H1 (cell line): Measurements from ENCODE around the gene OXLD1. TPM values are rescaled to one million over a fixed set of nuclear protein-coding genes. Genes with fewer than 3 reads are reported as not detected.

ENCODE experiments used
- CTCF ChIA-PET: fragments of 300-600 bp; sonication (Branson Sonifier 250); formaldehyde crosslinking; loops from one replicate; lab custom pipeline; 2021; ENCODE audit not compliant: partially characterized antibody; lab: Charles Lee
- POLR2A ChIA-PET: fragments of 300-600 bp; sonication (Branson Sonifier 250); formaldehyde crosslinking; loops from one replicate; lab custom pipeline; 2021; ENCODE audit warnings: inconsistent platforms; ENCODE audit not compliant: partially characterized antibody; lab: Charles Lee
- DNase-seq, 2 experiments: peaks; one replicate each; pipeline versions ENCODE4 v3.0.0 to v3.0.0-alpha.2; 2010 to 2022; ENCODE audit warnings: low spot score in 2 of 2, low read depth in 1 of 2, mixed read lengths in 1 of 2
- FAIRE-seq: peaks from 2 replicates; lab custom pipeline; 2011; peaks lifted over from hg19 to GRCh38; lab: Jason Lieb, UNC
- H2AFZ ChIP-seq: 2 replicates; pipeline ENCODE4 v1.8.1; 2012; ENCODE audit warnings: low read length, inconsistent platforms
- H2AK5ac ChIP-seq: 2 replicates; pipeline ENCODE4 v1.6.1; 2013; ENCODE audit warnings: low read depth, low read length
- H2BK120ac ChIP-seq: replicated peaks from 2 replicates; pipeline ENCODE3; 2013; ENCODE audit warnings: low read depth, low read length, inconsistent platforms
- H2BK12ac ChIP-seq: 2 replicates; pipeline ENCODE4 v1.6.1; 2013; ENCODE audit warnings: low read depth, low read length
- H2BK15ac ChIP-seq: 2 replicates; pipeline ENCODE4 v1.6.1; 2013; ENCODE audit warnings: low read length
- H2BK20ac ChIP-seq: 2 replicates; pipeline ENCODE4 v1.6.1; 2013; ENCODE audit warnings: low read length
- H2BK5ac ChIP-seq: 2 replicates; pipeline ENCODE4 v1.6.1; 2013; ENCODE audit warnings: low read depth, low read length
- H3K14ac ChIP-seq: 2 replicates; pipeline ENCODE4 v1.6.1; 2013; ENCODE audit warnings: inconsistent platforms; ENCODE audit not compliant: insufficient read length
- H3K18ac ChIP-seq: 2 replicates; pipeline ENCODE4 v1.6.1; 2013; ENCODE audit warnings: low read length; ENCODE audit errors: extremely low read depth
- H3K23ac ChIP-seq: 2 replicates; pipeline ENCODE4 v1.6.1; 2013; ENCODE audit warnings: inconsistent platforms; ENCODE audit not compliant: insufficient read length
- H3K23me2 ChIP-seq: 2 replicates; pipeline ENCODE4 v1.6.1; 2013; ENCODE audit warnings: low read depth, low read length
- H3K27ac ChIP-seq: 2 replicates; pipeline ENCODE4 v1.6.1; 2011; ENCODE audit warnings: low read depth, low read length, inconsistent platforms
- H3K27me3 ChIP-seq, 4 experiments: replicated peaks in 1 of 4; 1 replicate in 1 of 4; 2 replicates in 3 of 4; pipeline versions ENCODE4 v1.6.1 to v1.8.1; 2011 to 2013; ENCODE audit warnings: low read length in 3 of 4, mild to moderate bottlenecking in 3 of 4, inconsistent platforms in 2 of 4, mixed read lengths in 2 of 4, moderate library complexity in 1 of 4; ENCODE audit not compliant: control insufficient read depth in 3 of 4, insufficient read depth in 3 of 4; ENCODE audit errors: extremely low read depth in 1 of 4
- H3K36me3 ChIP-seq, 4 experiments: 2 replicates each; pipeline versions ENCODE4 v1.6.1 to v1.8.1; 2011 to 2013; ENCODE audit warnings: mild to moderate bottlenecking in 4 of 4, low read length in 3 of 4, moderate library complexity in 2 of 4, control low read depth in 1 of 4, inconsistent platforms in 1 of 4; ENCODE audit not compliant: insufficient read depth in 4 of 4, control insufficient read depth in 2 of 4
- H3K4ac ChIP-seq: replicated peaks from 2 replicates; pipeline ENCODE3; 2013; ENCODE audit warnings: low read length, low read depth, mixed read lengths, inconsistent platforms; ENCODE audit not compliant: insufficient read length
- H3K4me1 ChIP-seq, 4 experiments: replicated peaks in 1 of 4; 1 replicate in 1 of 4; 2 replicates in 3 of 4; pipeline versions ENCODE4 v1.6.1 to v1.8.1; 2011 to 2013; ENCODE audit warnings: low read length in 3 of 4, inconsistent platforms in 2 of 4, mixed read lengths in 1 of 4; ENCODE audit not compliant: insufficient read depth in 4 of 4, control insufficient read depth in 3 of 4
- H3K4me2 ChIP-seq, 2 experiments: 2 replicates each; pipeline versions ENCODE4 v1.6.1 to v1.8.1; 2011 to 2013; ENCODE audit warnings: low read depth in 2 of 2, low read length in 2 of 2, control low read depth in 1 of 2, inconsistent platforms in 1 of 2, mild to moderate bottlenecking in 1 of 2; ENCODE audit not compliant: insufficient read depth in 1 of 2
- H3K4me3 ChIP-seq, 4 experiments: fragments of 200-600, 300-600 bp in 1 of 4; sonication (generic), shearing (Covaris generic), sonication (Bioruptor Twin) in 1 of 4; 2 replicates each; pipeline versions ENCODE4 v1.5.1 to v1.8.1; 2011 to 2016; ENCODE audit warnings: low read length in 4 of 4, low read depth in 3 of 4, control low read depth in 2 of 4, inconsistent platforms in 2 of 4, mild to moderate bottlenecking in 2 of 4, mixed read lengths in 1 of 4, moderate library complexity in 1 of 4; ENCODE audit not compliant: insufficient read depth in 2 of 4; ENCODE audit errors: extremely low read depth in 1 of 4
- H3K56ac ChIP-seq: replicated peaks from 2 replicates; pipeline ENCODE3; 2013; ENCODE audit warnings: low read depth, mild to moderate bottlenecking, mixed read lengths, low read length, inconsistent platforms; ENCODE audit not compliant: insufficient read length
- H3K79me1 ChIP-seq: 2 replicates; pipeline ENCODE4 v1.6.1; 2013; ENCODE audit warnings: low read depth, low read length, control low read depth
- H3K79me2 ChIP-seq, 2 experiments: 2 replicates each; pipeline versions ENCODE4 v1.6.1 to v1.8.1; 2012 to 2013; ENCODE audit warnings: low read length in 2 of 2, mild to moderate bottlenecking in 2 of 2, inconsistent platforms in 1 of 2; ENCODE audit not compliant: insufficient read depth in 2 of 2, control insufficient read depth in 1 of 2
- H3K9ac ChIP-seq, 4 experiments: replicated peaks in 1 of 4; 1 replicate in 1 of 4; 2 replicates in 3 of 4; pipeline versions ENCODE4 v1.6.1 to v1.8.1; 2011 to 2013; ENCODE audit warnings: low read depth in 3 of 4, low read length in 3 of 4, control low read depth in 2 of 4, mild to moderate bottlenecking in 2 of 4, moderate library complexity in 2 of 4, inconsistent platforms in 1 of 4; ENCODE audit errors: extremely low read depth in 1 of 4
- H3K9me3 ChIP-seq, 2 experiments: 2 replicates each; pipeline versions ENCODE4 v1.6.1 to v1.8.1; 2012 to 2013; ENCODE audit warnings: mild to moderate bottlenecking in 2 of 2, moderate library complexity in 2 of 2, control low read depth in 1 of 2, inconsistent platforms in 1 of 2, low read depth in 1 of 2, low read length in 1 of 2, mixed read lengths in 1 of 2; ENCODE audit not compliant: insufficient read depth in 2 of 2
- H4K20me1 ChIP-seq, 2 experiments: replicated peaks in 1 of 2; 2 replicates each; pipeline versions ENCODE3 to v1.8.1; 2011 to 2013; ENCODE audit warnings: inconsistent platforms in 2 of 2, low read length in 2 of 2, mild to moderate bottlenecking in 1 of 2; ENCODE audit not compliant: insufficient read depth in 2 of 2, control insufficient read depth in 1 of 2
- H4K5ac ChIP-seq: 2 replicates; pipeline ENCODE4 v1.6.1; 2013; ENCODE audit warnings: low read length, low read depth, mixed read lengths, inconsistent platforms; ENCODE audit not compliant: insufficient read length
- H4K8ac ChIP-seq: 2 replicates; pipeline ENCODE4 v1.8.0; 2013; ENCODE audit warnings: mild to moderate bottlenecking, moderate library complexity, low read length, inconsistent platforms; ENCODE audit not compliant: insufficient read depth; ENCODE audit errors: extremely low read depth
- H4K91ac ChIP-seq: replicated peaks from 2 replicates; pipeline ENCODE3; 2013; ENCODE audit warnings: low read length, mixed read lengths, inconsistent platforms; ENCODE audit not compliant: insufficient read length
- BCL11A ChIP-seq, 2 experiments: IDR thresholded peaks; one replicate each; pipeline ENCODE4 v1.6.1; 2011; ENCODE audit warnings: low read depth in 2 of 2, low read length in 2 of 2, mild to moderate bottlenecking in 2 of 2
- CTCF ChIP-seq, 3 experiments: IDR thresholded peaks; 1 replicate in 2 of 3; 2 replicates in 1 of 3; pipeline versions ENCODE4 v1.5.1 to v1.6.1; 2011; ENCODE audit warnings: low read length in 3 of 3, mild to moderate bottlenecking in 3 of 3, inconsistent platforms in 2 of 3, low read depth in 1 of 3, moderate library complexity in 1 of 3; ENCODE audit not compliant: insufficient read depth in 1 of 3; ENCODE audit errors: control extremely low read depth in 1 of 3
- GABPA ChIP-seq: IDR thresholded peaks from 2 replicates; pipeline ENCODE4 v1.6.1; 2011; ENCODE audit warnings: mild to moderate bottlenecking, low read length, moderate library complexity, borderline replicate concordance; ENCODE audit not compliant: insufficient read depth
- JUND ChIP-seq: IDR thresholded peaks from 2 replicates; pipeline ENCODE4 v1.6.1; 2011; ENCODE audit warnings: mild to moderate bottlenecking, improper control_type of control experiment, low read length
- SIRT6 ChIP-seq: IDR thresholded peaks from one replicate; pipeline ENCODE4 v1.7.1; 2012; ENCODE audit warnings: low read length, inconsistent platforms
- TEAD4 ChIP-seq: IDR thresholded peaks from 2 replicates; pipeline ENCODE4 v1.6.1; 2012; ENCODE audit warnings: low read depth, low read length, inconsistent platforms, mixed read lengths
- ZNF274 ChIP-seq: IDR thresholded peaks from 2 replicates; pipeline ENCODE4 v1.7.0; 2012; ENCODE audit warnings: low read length, borderline replicate concordance; ENCODE audit errors: extremely low read depth
- WGBS, 2 experiments: shearing (Covaris generic) in 1 of 2; methylation state at CpG; one replicate each; pipeline versions ENCODE4 v1.1.6 to v1.1.7; 2013 to 2015; ENCODE audit warnings: low lambda C conversion rate in 2 of 2, mixed read lengths in 2 of 2, inconsistent platforms in 1 of 2, low coverage in 1 of 2, missing lambda C conversion rate in 1 of 2; ENCODE audit not compliant: insufficient replicate concordance in 2 of 2, insufficient coverage in 1 of 2, insufficient read length in 1 of 2; ENCODE audit errors: extremely low coverage in 1 of 2, missing lambda C conversion rate in 1 of 2; 5-methylcytosine and 5-hydroxymethylcytosine counted together
- polyA plus RNA-seq, 7 experiments: library from polyadenylated mRNA; depleted of rRNA in 3 of 7; stranded (reverse) in 5 of 7; unstranded in 2 of 7; fragments of >200 nt in 5 of 7; fragments of 200-250 nt in 2 of 7; gene quantifications; 1 replicate in 5 of 7; 2 replicates in 1 of 7; 4 replicates in 1 of 7; pipeline versions ENCODE4 v1.2.1 to v1.2.3, GENCODE V29; 2011 to 2013; ENCODE audit warnings: missing spikeins in 2 of 7, mixed read lengths in 2 of 7
- total RNA-seq: library from RNA; stranded (reverse); fragmentation: NEBNext Ultra II Directional; extraction: Animal tissue kit (Norgen Biotek cat#: 25700); gene quantifications from 2 replicates; pipeline ENCODE4 v1.2.1, GENCODE V29; 2021
- TF ChIP-seq, protein P1 (sequence below): IDR thresholded peaks from 2 replicates; pipeline ENCODE4 v1.6.1; 2011; ENCODE audit warnings: low read depth, mild to moderate bottlenecking, low read length; ENCODE audit not compliant: insufficient read depth

Gene OXLD1
- total and polyA plus RNA-seq, 2 of the 8 experiments (the other 6 are each of a cell fraction or from before 2014, with no cell fraction given): 41.5 to 61.9 TPM

GRCh38 chr17:81635431-81635830, 31.0 kb downstream of the OXLD1 start:
- no peaks in the 10 kb centered on the region for H4K20me1 ChIP-seq

More at GRCh38 chr17:81635431-81635830, 31.0 kb downstream of the OXLD1 start:
- no peak overlapping the region for H2BK15ac ChIP-seq
- ChIA-PET POLR2A (interaction anchor here (0.7 to 2.8 kb wide), 5 partner anchors 10 to 97 kb away, joined by 3 to 11 read pairs (median 5); partner anchors contain the start of gene FAAP100), CTCF (interaction anchor here (1.2 to 1.5 kb wide), 2 partner anchors 12 to 33 kb away, joined by 3 to 5 read pairs; no protein-coding TSS in a partner anchor)
- no peak overlapping the region for H4K91ac ChIP-seq
- no peaks in the 10 kb centered on the region for H3K9me3 ChIP-seq
- H3K9ac ChIP-seq: no peak overlapping the region
- H3K4me1 ChIP-seq: no peaks in the 10 kb centered on the region
- H3K27ac ChIP-seq: no peak overlapping the region
- H3K56ac ChIP-seq: no peak overlapping the region
- H3K18ac ChIP-seq: no peak overlapping the region
- H2AK5ac ChIP-seq: no peak overlapping the region
- no peak overlapping the region for H2BK5ac ChIP-seq
- DNase-seq: no peak
- H3K23ac ChIP-seq: no peak overlapping the region
- peaks cover 7 to 47% of the 10 kb centered on the region in 2 experiments for H3K79me2 ChIP-seq
- TF ChIP-seq SIRT6 (no peak), TEAD4 (no peak), JUND (no peak), BCL11A (IDR thresholded peaks at IDR 0.05; ENCODE audit: low read depth in 2 of 2, low read length in 2 of 2) (no peak), GABPA (no peak), CTCF (IDR thresholded peaks at IDR 0.05; ENCODE audit: control extremely low read depth in 1 of 3, insufficient read depth in 1 of 3, low read depth in 1 of 3, low read length in 3 of 3) (no peak), ZNF274 (no peak)
- TF ChIP-seq, protein P1, sequence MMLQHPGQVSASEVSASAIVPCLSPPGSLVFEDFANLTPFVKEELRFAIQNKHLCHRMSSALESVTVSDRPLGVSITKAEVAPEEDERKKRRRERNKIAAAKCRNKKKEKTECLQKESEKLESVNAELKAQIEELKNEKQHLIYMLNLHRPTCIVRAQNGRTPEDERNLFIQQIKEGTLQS: no peak
- H2BK20ac ChIP-seq: no peak overlapping the region
- no peak overlapping the region for H4K5ac ChIP-seq
- H3K27me3 ChIP-seq: no peaks in the 10 kb centered on the region
- H2BK12ac ChIP-seq: no peak overlapping the region
- H3K4me3 ChIP-seq: peak overlapping the region in 3 of 4 experiments; percentile 78 to 95 (median 79); a peak in 4 of 8 replicates
- H2AFZ ChIP-seq: no peak overlapping the region
- peaks cover 3% of the 10 kb centered on the region; the same call in 1 of the 2 replicates for H3K23me2 ChIP-seq
- no peak overlapping the region for H3K4ac ChIP-seq
- H2BK120ac ChIP-seq: no peak overlapping the region
- H3K36me3 ChIP-seq: peaks cover 0 to 5% (median 0%) of the 10 kb centered on the region in 4 experiments; a peak in 1 of 8 replicates
- no peak for FAIRE-seq
- H3K4me2 ChIP-seq: peak overlapping the region; percentile 72 to 74; a peak in 3 of 4 replicates
- no peak overlapping the region for H3K14ac ChIP-seq
- peaks cover 4% of the 10 kb centered on the region for H3K79me1 ChIP-seq
- WGBS, 2 experiments: 90% methylated on average over 5 of the region's 5 CpGs; no CpG with 5 or more reads in 1 of the 2 experiments
- H4K8ac ChIP-seq: no peak overlapping the region
